H1 (cell line): ENCODE data around the gene PRRG2. TPM values are rescaled to one million over a fixed set of nuclear protein-coding genes. Genes with fewer than 3 reads are reported as not detected.
A peak's percentile ranks its signal among the peaks of the same experiment; 100 is the strongest.

Source experiments
- CTCF ChIA-PET: fragments of 300-600 bp; sonication (Branson Sonifier 250); formaldehyde crosslinking; loops from one replicate; lab custom pipeline; 2021; ENCODE audit not compliant: partially characterized antibody; lab: Charles Lee
- POLR2A ChIA-PET: fragments of 300-600 bp; sonication (Branson Sonifier 250); formaldehyde crosslinking; loops from one replicate; lab custom pipeline; 2021; ENCODE audit warnings: inconsistent platforms; ENCODE audit not compliant: partially characterized antibody; lab: Charles Lee
- DNase-seq, 2 experiments: peaks; one replicate each; pipeline versions ENCODE4 v3.0.0 to v3.0.0-alpha.2; 2010 to 2022; ENCODE audit warnings: low spot score in 2 of 2, low read depth in 1 of 2, mixed read lengths in 1 of 2
- FAIRE-seq: peaks from 2 replicates; lab custom pipeline; 2011; peaks lifted over from hg19 to GRCh38; lab: Jason Lieb, UNC
- H2AFZ ChIP-seq: 2 replicates; pipeline ENCODE4 v1.8.1; 2012; ENCODE audit warnings: low read length, inconsistent platforms
- H2AK5ac ChIP-seq: 2 replicates; pipeline ENCODE4 v1.6.1; 2013; ENCODE audit warnings: low read depth, low read length
- H2BK120ac ChIP-seq: replicated peaks from 2 replicates; pipeline ENCODE3; 2013; ENCODE audit warnings: low read depth, low read length, inconsistent platforms
- H2BK12ac ChIP-seq: 2 replicates; pipeline ENCODE4 v1.6.1; 2013; ENCODE audit warnings: low read depth, low read length
- H2BK15ac ChIP-seq: 2 replicates; pipeline ENCODE4 v1.6.1; 2013; ENCODE audit warnings: low read length
- H2BK20ac ChIP-seq: 2 replicates; pipeline ENCODE4 v1.6.1; 2013; ENCODE audit warnings: low read length
- H2BK5ac ChIP-seq: 2 replicates; pipeline ENCODE4 v1.6.1; 2013; ENCODE audit warnings: low read depth, low read length
- H3K14ac ChIP-seq: 2 replicates; pipeline ENCODE4 v1.6.1; 2013; ENCODE audit warnings: inconsistent platforms; ENCODE audit not compliant: insufficient read length
- H3K18ac ChIP-seq: 2 replicates; pipeline ENCODE4 v1.6.1; 2013; ENCODE audit warnings: low read length; ENCODE audit errors: extremely low read depth
- H3K23ac ChIP-seq: 2 replicates; pipeline ENCODE4 v1.6.1; 2013; ENCODE audit warnings: inconsistent platforms; ENCODE audit not compliant: insufficient read length
- H3K23me2 ChIP-seq: 2 replicates; pipeline ENCODE4 v1.6.1; 2013; ENCODE audit warnings: low read depth, low read length
- H3K27ac ChIP-seq: 2 replicates; pipeline ENCODE4 v1.6.1; 2011; ENCODE audit warnings: low read depth, low read length, inconsistent platforms
- H3K27me3 ChIP-seq, 4 experiments: replicated peaks in 1 of 4; 1 replicate in 1 of 4; 2 replicates in 3 of 4; pipeline versions ENCODE4 v1.6.1 to v1.8.1; 2011 to 2013; ENCODE audit warnings: low read length in 3 of 4, mild to moderate bottlenecking in 3 of 4, inconsistent platforms in 2 of 4, mixed read lengths in 2 of 4, moderate library complexity in 1 of 4; ENCODE audit not compliant: control insufficient read depth in 3 of 4, insufficient read depth in 3 of 4; ENCODE audit errors: extremely low read depth in 1 of 4
- H3K36me3 ChIP-seq, 4 experiments: 2 replicates each; pipeline versions ENCODE4 v1.6.1 to v1.8.1; 2011 to 2013; ENCODE audit warnings: mild to moderate bottlenecking in 4 of 4, low read length in 3 of 4, moderate library complexity in 2 of 4, control low read depth in 1 of 4, inconsistent platforms in 1 of 4; ENCODE audit not compliant: insufficient read depth in 4 of 4, control insufficient read depth in 2 of 4
- H3K4ac ChIP-seq: replicated peaks from 2 replicates; pipeline ENCODE3; 2013; ENCODE audit warnings: low read length, low read depth, mixed read lengths, inconsistent platforms; ENCODE audit not compliant: insufficient read length
- H3K4me1 ChIP-seq, 4 experiments: replicated peaks in 1 of 4; 1 replicate in 1 of 4; 2 replicates in 3 of 4; pipeline versions ENCODE4 v1.6.1 to v1.8.1; 2011 to 2013; ENCODE audit warnings: low read length in 3 of 4, inconsistent platforms in 2 of 4, mixed read lengths in 1 of 4; ENCODE audit not compliant: insufficient read depth in 4 of 4, control insufficient read depth in 3 of 4
- H3K4me2 ChIP-seq, 2 experiments: 2 replicates each; pipeline versions ENCODE4 v1.6.1 to v1.8.1; 2011 to 2013; ENCODE audit warnings: low read depth in 2 of 2, low read length in 2 of 2, control low read depth in 1 of 2, inconsistent platforms in 1 of 2, mild to moderate bottlenecking in 1 of 2; ENCODE audit not compliant: insufficient read depth in 1 of 2
- H3K4me3 ChIP-seq, 4 experiments: fragments of 200-600, 300-600 bp in 1 of 4; sonication (generic), shearing (Covaris generic), sonication (Bioruptor Twin) in 1 of 4; 2 replicates each; pipeline versions ENCODE4 v1.5.1 to v1.8.1; 2011 to 2016; ENCODE audit warnings: low read length in 4 of 4, low read depth in 3 of 4, control low read depth in 2 of 4, inconsistent platforms in 2 of 4, mild to moderate bottlenecking in 2 of 4, mixed read lengths in 1 of 4, moderate library complexity in 1 of 4; ENCODE audit not compliant: insufficient read depth in 2 of 4; ENCODE audit errors: extremely low read depth in 1 of 4
- H3K56ac ChIP-seq: replicated peaks from 2 replicates; pipeline ENCODE3; 2013; ENCODE audit warnings: low read depth, mild to moderate bottlenecking, mixed read lengths, low read length, inconsistent platforms; ENCODE audit not compliant: insufficient read length
- H3K79me1 ChIP-seq: 2 replicates; pipeline ENCODE4 v1.6.1; 2013; ENCODE audit warnings: low read depth, low read length, control low read depth
- H3K79me2 ChIP-seq, 2 experiments: 2 replicates each; pipeline versions ENCODE4 v1.6.1 to v1.8.1; 2012 to 2013; ENCODE audit warnings: low read length in 2 of 2, mild to moderate bottlenecking in 2 of 2, inconsistent platforms in 1 of 2; ENCODE audit not compliant: insufficient read depth in 2 of 2, control insufficient read depth in 1 of 2
- H3K9ac ChIP-seq, 4 experiments: replicated peaks in 1 of 4; 1 replicate in 1 of 4; 2 replicates in 3 of 4; pipeline versions ENCODE4 v1.6.1 to v1.8.1; 2011 to 2013; ENCODE audit warnings: low read depth in 3 of 4, low read length in 3 of 4, control low read depth in 2 of 4, mild to moderate bottlenecking in 2 of 4, moderate library complexity in 2 of 4, inconsistent platforms in 1 of 4; ENCODE audit errors: extremely low read depth in 1 of 4
- H3K9me3 ChIP-seq, 2 experiments: 2 replicates each; pipeline versions ENCODE4 v1.6.1 to v1.8.1; 2012 to 2013; ENCODE audit warnings: mild to moderate bottlenecking in 2 of 2, moderate library complexity in 2 of 2, control low read depth in 1 of 2, inconsistent platforms in 1 of 2, low read depth in 1 of 2, low read length in 1 of 2, mixed read lengths in 1 of 2; ENCODE audit not compliant: insufficient read depth in 2 of 2
- H4K20me1 ChIP-seq, 2 experiments: replicated peaks in 1 of 2; 2 replicates each; pipeline versions ENCODE3 to v1.8.1; 2011 to 2013; ENCODE audit warnings: inconsistent platforms in 2 of 2, low read length in 2 of 2, mild to moderate bottlenecking in 1 of 2; ENCODE audit not compliant: insufficient read depth in 2 of 2, control insufficient read depth in 1 of 2
- H4K5ac ChIP-seq: 2 replicates; pipeline ENCODE4 v1.6.1; 2013; ENCODE audit warnings: low read length, low read depth, mixed read lengths, inconsistent platforms; ENCODE audit not compliant: insufficient read length
- H4K8ac ChIP-seq: 2 replicates; pipeline ENCODE4 v1.8.0; 2013; ENCODE audit warnings: mild to moderate bottlenecking, moderate library complexity, low read length, inconsistent platforms; ENCODE audit not compliant: insufficient read depth; ENCODE audit errors: extremely low read depth
- H4K91ac ChIP-seq: replicated peaks from 2 replicates; pipeline ENCODE3; 2013; ENCODE audit warnings: low read length, mixed read lengths, inconsistent platforms; ENCODE audit not compliant: insufficient read length
- WGBS, 2 experiments: shearing (Covaris generic) in 1 of 2; methylation state at CpG; one replicate each; pipeline versions ENCODE4 v1.1.6 to v1.1.7; 2013 to 2015; ENCODE audit warnings: low lambda C conversion rate in 2 of 2, mixed read lengths in 2 of 2, inconsistent platforms in 1 of 2, low coverage in 1 of 2, missing lambda C conversion rate in 1 of 2; ENCODE audit not compliant: insufficient replicate concordance in 2 of 2, insufficient coverage in 1 of 2, insufficient read length in 1 of 2; ENCODE audit errors: extremely low coverage in 1 of 2, missing lambda C conversion rate in 1 of 2; 5-methylcytosine and 5-hydroxymethylcytosine counted together
- polyA plus RNA-seq, 7 experiments: library from polyadenylated mRNA; depleted of rRNA in 3 of 7; stranded (reverse) in 5 of 7; unstranded in 2 of 7; fragments of >200 nt in 5 of 7; fragments of 200-250 nt in 2 of 7; gene quantifications; 1 replicate in 5 of 7; 2 replicates in 1 of 7; 4 replicates in 1 of 7; pipeline versions ENCODE4 v1.2.1 to v1.2.3, GENCODE V29; 2011 to 2013; ENCODE audit warnings: missing spikeins in 2 of 7, mixed read lengths in 2 of 7
- total RNA-seq: library from RNA; stranded (reverse); fragmentation: NEBNext Ultra II Directional; extraction: Animal tissue kit (Norgen Biotek cat#: 25700); gene quantifications from 2 replicates; pipeline ENCODE4 v1.2.1, GENCODE V29; 2021

Gene PRRG2
- total and polyA plus RNA-seq, 2 of the 8 experiments (the other 6 are each of a cell fraction or from before 2014, with no cell fraction given) = 4.1 to 5.6 TPM

DNA sequence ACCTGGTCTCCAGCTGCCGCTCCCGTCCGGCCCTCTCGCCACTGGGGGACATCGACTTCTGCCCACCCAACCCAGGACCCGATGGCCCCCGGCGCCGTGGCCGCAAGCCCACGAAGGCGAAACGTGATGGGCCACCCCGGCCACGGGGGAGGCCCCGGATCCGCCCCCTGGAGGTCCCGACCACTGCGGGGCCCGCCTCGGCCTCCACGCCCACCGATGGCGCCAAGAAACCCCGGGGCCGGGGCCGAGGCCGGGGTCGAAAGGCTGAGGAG lies 16.5 kb downstream of the PRRG2 start:
- H3K4me1 ChIP-seq = peaks cover 0 to 5% (median 4%) of the 10 kb centered on the region in 4 experiments; a peak in 4 of 7 replicates

More for the DNA sequence above, 16.5 kb downstream of the PRRG2 start:
- H2AFZ ChIP-seq = no peak overlapping the region
- H4K5ac ChIP-seq = no peak overlapping the region
- H3K4me2 ChIP-seq = no peak overlapping the region
- no peak for FAIRE-seq
- no peak overlapping the region for H2AK5ac ChIP-seq
- 100% methylated on average over 12 of the region's 29 CpGs; no CpG with 5 or more reads in 1 of the 2 experiments for WGBS, 2 experiments
- no peak overlapping the region for H2BK20ac ChIP-seq
- no peak overlapping the region for H2BK12ac ChIP-seq
- no peak overlapping the region for H3K14ac ChIP-seq
- peaks cover 24 to 81% (median 61%) of the 10 kb centered on the region in 4 experiments for H3K36me3 ChIP-seq
- no peak overlapping the region for H3K9ac ChIP-seq
- no peaks in the 10 kb centered on the region for H3K27me3 ChIP-seq
- no peak overlapping the region for H3K27ac ChIP-seq
- peaks cover 8 to 54% of the 10 kb centered on the region in 2 experiments; a peak in 3 of 4 replicates for H3K79me2 ChIP-seq
- no peak overlapping the region for H4K91ac ChIP-seq
- POLR2A ChIA-PET = interaction anchor here (1.0 to 37.8 kb wide), 3 partner anchors 26 to 72 kb away, joined by 4 to 840 read pairs (median 5); partner anchors contain the start of genes RRAS and SCAF1
- peaks cover 6 to 17% of the 10 kb centered on the region in 2 experiments for H4K20me1 ChIP-seq
- H4K8ac ChIP-seq = peak overlapping the region; percentile 31; the same call in 1 of the 2 replicates
- H3K18ac ChIP-seq = no peak overlapping the region
- no peak overlapping the region for H3K56ac ChIP-seq
- H3K4me3 ChIP-seq = no peak overlapping the region
- H2BK15ac ChIP-seq = no peak overlapping the region
- H3K9me3 ChIP-seq = no peaks in the 10 kb centered on the region
- CTCF ChIA-PET = interaction anchor here (1.0 to 2.0 kb wide), 6 partner anchors 11 to 76 kb away, joined by 3 to 6 read pairs (median 4); partner anchors contain the start of gene NOSIP
- H2BK5ac ChIP-seq = no peak overlapping the region
- peaks cover 5% of the 10 kb centered on the region for H3K23me2 ChIP-seq
- H2BK120ac ChIP-seq = no peak overlapping the region
- H3K23ac ChIP-seq = no peak overlapping the region
- H3K79me1 ChIP-seq = peaks cover 8% of the 10 kb centered on the region
- H3K4ac ChIP-seq = no peak overlapping the region
- no peak for DNase-seq
